B cell (primary cell): ENCODE data around the gene POLR2C. TPM values are rescaled to one million over a fixed set of nuclear protein-coding genes. Genes with fewer than 3 reads are reported as not detected.

ENCODE experiments used
- ATAC-seq: fragments of 200-7000 bp; cut with Tn5 transposase; one replicate; pipeline ENCODE4 v1.10.0; 2021; ENCODE audit warnings: low read depth, mild to moderate bottlenecking, moderate number of reproducible peaks, moderate library complexity
- CTCF ChIA-PET: fragments of 350-600 bp; sonication (Branson Sonifier 250); formaldehyde crosslinking; loops from one replicate; lab custom pipeline; 2021; ENCODE audit warnings: antibody characterized with exemption, inconsistent platforms; lab: Charles Lee
- POLR2A ChIA-PET: fragments of 350-600 bp; sonication (Branson Sonifier 250); formaldehyde crosslinking; loops from one replicate; lab custom pipeline; 2021; ENCODE audit warnings: antibody characterized with exemption; lab: Charles Lee
- DNase-seq: peaks from one replicate; pipeline ENCODE4 v3.0.0; 2013
- H2AFZ ChIP-seq: 2 replicates; pipeline ENCODE4 v1.6.1; 2012; ENCODE audit warnings: mild to moderate bottlenecking, low read depth, low read length; ENCODE audit not compliant: insufficient read depth, poor library complexity, severe bottlenecking
- H3K27ac ChIP-seq, 2 donors: 1 replicate in 1 of 2; 2 replicates in 1 of 2; pipeline ENCODE4 v1.5.1; 2012 to 2013; ENCODE audit warnings: low read length in 2 of 2, mild to moderate bottlenecking in 2 of 2, moderate library complexity in 1 of 2
- H3K27me3 ChIP-seq, 4 experiments: fragments of 200-600 bp in 1 of 4; sonication (generic) in 1 of 4; replicated peaks in 1 of 4; 1 replicate in 2 of 4; 2 replicates in 2 of 4; pipeline versions ENCODE4 v1.6.1 to v1.7.0; 2013 to 2016; ENCODE audit warnings: low read length in 3 of 4, mild to moderate bottlenecking in 2 of 4, mixed read lengths in 1 of 4, moderate library complexity in 1 of 4; ENCODE audit not compliant: insufficient read depth in 4 of 4, control insufficient read depth in 3 of 4; ENCODE audit errors: control extremely low read depth in 1 of 4
- H3K36me3 ChIP-seq, 2 experiments: replicated peaks in 1 of 2; 1 replicate in 1 of 2; 2 replicates in 1 of 2; pipeline versions ENCODE4 v1.6.1 to v1.7.1; 2013; ENCODE audit warnings: low read length in 1 of 2; ENCODE audit not compliant: insufficient read depth in 2 of 2, control insufficient read depth in 1 of 2; ENCODE audit errors: control extremely low read depth in 1 of 2, extremely low read depth in 1 of 2
- H3K4me1 ChIP-seq, 2 donors: fragments of 200-600 bp in 1 of 2; sonication (generic) in 1 of 2; 1 replicate in 1 of 2; 2 replicates in 1 of 2; pipeline versions ENCODE4 v1.5.1 to v1.6.1; 2013 to 2017; ENCODE audit warnings: low read length in 2 of 2; ENCODE audit not compliant: control insufficient read depth in 2 of 2, insufficient read depth in 2 of 2
- H3K4me2 ChIP-seq: replicated peaks from 2 replicates; pipeline ENCODE3; 2012; ENCODE audit warnings: mild to moderate bottlenecking, low read depth, low read length; ENCODE audit not compliant: poor library complexity, severe bottlenecking
- H3K4me3 ChIP-seq, 5 experiments: fragments of 200-600 bp in 1 of 5; sonication (generic) in 1 of 5; 1 replicate in 3 of 5; 2 replicates in 2 of 5; pipeline versions ENCODE4 v1.5.1 to v1.7.0; 2011 to 2016; ENCODE audit warnings: low read length in 4 of 5, mild to moderate bottlenecking in 4 of 5, low read depth in 2 of 5, control low read depth in 1 of 5, moderate library complexity in 1 of 5; ENCODE audit not compliant: insufficient read depth in 1 of 5; ENCODE audit errors: control extremely low read depth in 1 of 5, extremely low read depth in 1 of 5
- H3K79me2 ChIP-seq: fragments of 200-600 bp; sonication (generic); one replicate; pipeline ENCODE4 v1.6.0; 2016; ENCODE audit warnings: low read length; ENCODE audit not compliant: control insufficient read depth, insufficient read depth
- H3K9ac ChIP-seq: fragments of 200-600 bp; sonication (generic); 2 replicates; pipeline ENCODE4 v1.6.1; 2017; ENCODE audit warnings: mild to moderate bottlenecking, low read length, moderate library complexity
- H3K9me3 ChIP-seq, 3 donors: one replicate each; pipeline versions ENCODE4 v1.6.1 to v1.7.1; 2013; ENCODE audit warnings: low read length in 2 of 3; ENCODE audit not compliant: control insufficient read depth in 2 of 3, insufficient read depth in 1 of 3; ENCODE audit errors: control extremely low read depth in 1 of 3
- H4K20me1 ChIP-seq: 2 replicates; pipeline ENCODE4 v1.6.0; 2012; ENCODE audit warnings: mild to moderate bottlenecking, low read length; ENCODE audit not compliant: insufficient read depth, control insufficient read depth, poor library complexity, severe bottlenecking
- H3K27ac Mint-ChIP-seq: one replicate; pipeline ENCODE4 v1.8.0; 2021; ENCODE audit warnings: mixed read lengths
- H3K27me3 Mint-ChIP-seq: one replicate; pipeline ENCODE4 v1.8.0; 2021; ENCODE audit warnings: mixed read lengths
- H3K4me1 Mint-ChIP-seq: one replicate; pipeline ENCODE4 v1.8.0; 2021; ENCODE audit warnings: mixed read lengths
- H3K4me3 Mint-ChIP-seq: one replicate; pipeline ENCODE4 v1.8.0; 2021; ENCODE audit warnings: mixed read lengths
- H3K9me3 Mint-ChIP-seq: one replicate; pipeline ENCODE4 v1.8.0; 2022; ENCODE audit warnings: mixed read lengths; ENCODE audit not compliant: insufficient read depth
- CTCF ChIP-seq: fragments of 200-600 bp; IDR thresholded peaks from one replicate; pipeline ENCODE4 v1.8.0; 2022; ENCODE audit warnings: antibody characterized with exemption, mild to moderate bottlenecking
- EZH2 ChIP-seq: IDR thresholded peaks from 2 replicates; pipeline ENCODE4 v1.6.1; 2012; ENCODE audit warnings: borderline replicate concordance, low read depth, mild to moderate bottlenecking, moderate library complexity, low read length; ENCODE audit not compliant: insufficient read depth, poor library complexity, severe bottlenecking
- WGBS: methylation state at CpG from one replicate; pipeline ENCODE4 v1.1.5; 2013; ENCODE audit warnings: missing lambda C conversion rate; ENCODE audit not compliant: insufficient coverage; 5-methylcytosine and 5-hydroxymethylcytosine counted together
- intact Hi-C: fragments of 100-400 bp; cut with micrococcal nuclease; formaldehyde crosslinking; loops from one replicate; pipeline ENCODE4 v1.10.0; 2022
- polyA plus RNA-seq: library from polyadenylated mRNA; depleted of rRNA; stranded (reverse); fragments of >200 nt; gene quantifications from 2 replicates; pipeline ENCODE4 v1.2.3, GENCODE V29; 2012
- total RNA-seq, 2 donors: library from RNA; stranded (reverse); fragments of 120-200 nt in 1 of 2; gene quantifications; 1 replicate in 1 of 2; 2 replicates in 1 of 2; pipeline versions ENCODE4 v1.2.3 to v1.2.4, GENCODE V29; 2013 to 2022

Gene POLR2C
- total and polyA plus RNA-seq, 2 donors (not counting 1 experiment from before 2014, with no cell fraction given): 57.8 to 70.1 TPM

GRCh38 chr16:57469917-57470470 lies 7.5 kb downstream of the POLR2C start:
- no peak overlapping the region for H3K27ac ChIP-seq
- 95% methylated on average over 7 of the region's 9 CpGs for WGBS
- peaks cover 0 to 3% of the 10 kb centered on the region in 2 donors for H3K4me1 ChIP-seq
- TF ChIP-seq CTCF (no peak), EZH2 (no peak)
- H3K4me2 ChIP-seq: no peak overlapping the region
- H3K79me2 ChIP-seq: peaks cover 2% of the 10 kb centered on the region
- H3K9me3 Mint-ChIP-seq: no peaks in the 10 kb centered on the region
- ChIA-PET CTCF (interaction anchor here (0.7 kb wide), 1 partner anchor 51 kb away, joined by 3 read pairs; no protein-coding TSS in a partner anchor), POLR2A (no interaction called here)
- intact Hi-C loops: no loop called here
- H3K4me3 Mint-ChIP-seq: no peak overlapping the region
- no peaks in the 10 kb centered on the region for H3K27me3 Mint-ChIP-seq
- DNase-seq (no peak), ATAC-seq (no peak)
- peaks cover 9% of the 10 kb centered on the region for H3K4me1 Mint-ChIP-seq
- H2AFZ ChIP-seq: no peak overlapping the region
- H4K20me1 ChIP-seq: peaks cover 10% of the 10 kb centered on the region
- no peaks in the 10 kb centered on the region for H3K27me3 ChIP-seq
- no peak overlapping the region for H3K9ac ChIP-seq
- peaks cover 10 to 68% of the 10 kb centered on the region in 2 experiments for H3K36me3 ChIP-seq
- no peak overlapping the region for H3K4me3 ChIP-seq
- H3K9me3 ChIP-seq: no peaks in the 10 kb centered on the region
- no peak overlapping the region for H3K27ac Mint-ChIP-seq

- Histone ChIP-seq H2AFZ (no peak overlapping the region), H3K36me3 (peaks cover 7 to 64% of the 10 kb centered on the region in 2 experiments), H3K9ac (no peak overlapping the region), H3K4me1 (peaks cover 1 to 8% of the 10 kb centered on the region in 2 donors), H3K9me3 (no peaks in the 10 kb centered on the region), H3K4me2 (no peak overlapping the region), H3K27ac (no peak overlapping the region), H4K20me1 (peaks cover 7% of the 10 kb centered on the region), H3K4me3 (no peak overlapping the region), H3K79me2 (no peaks in the 10 kb centered on the region), H3K27me3 (no peaks in the 10 kb centered on the region)
- Mint-ChIP-seq H3K27ac (no peak overlapping the region), H3K27me3 (no peaks in the 10 kb centered on the region), H3K9me3 (no peaks in the 10 kb centered on the region), H3K4me1 (peaks cover 10% of the 10 kb centered on the region), H3K4me3 (no peak overlapping the region)
- 93% methylated on average over 6 of the region's 6 CpGs for WGBS
- no peak for TF ChIP-seq CTCF
- TF ChIP-seq EZH2: no peak
- intact Hi-C loops: no loop called here
- ChIA-PET CTCF (interaction anchor here (0.7 to 0.9 kb wide), 3 partner anchors 9 to 50 kb away, joined by 3 read pairs; partner anchors contain the start of gene POLR2C), POLR2A (no interaction called here)
- no peak for DNase-seq
- no peak for ATAC-seq
Measured at GRCh38 chr16:57470711-57471110, 8.2 kb downstream of the POLR2C start.
